ENCODE measurements around the gene SLC6A16.
"Not testable (repeated sequence)": the region's sequence is repeated elsewhere in the genome, so short reads cannot be mapped to it uniquely, and the experiment has no call there.

Gene SLC6A16

DNA sequence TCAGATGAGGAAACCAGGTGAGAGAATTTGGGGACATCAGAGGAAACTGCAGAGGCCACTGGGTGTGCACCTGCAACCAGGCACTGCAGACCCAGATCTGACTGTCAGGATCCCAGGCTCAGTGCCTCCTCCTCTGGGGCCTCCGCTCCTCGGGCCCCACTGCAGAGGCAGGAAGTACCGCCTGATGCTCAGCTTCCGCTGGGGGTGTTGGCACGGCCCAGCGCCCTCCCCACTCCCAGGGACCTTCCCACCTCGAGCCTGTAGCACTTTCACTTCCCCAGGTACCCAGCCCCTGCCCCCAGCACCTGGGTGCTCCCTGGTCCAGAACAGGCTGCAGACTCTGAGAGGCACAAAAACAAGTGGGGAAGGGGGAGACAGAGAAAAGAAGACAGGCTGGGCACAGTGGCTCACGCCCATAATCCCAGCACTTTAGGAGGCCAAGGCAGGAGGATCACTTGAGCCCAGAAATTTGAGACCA lies 8.9 kb upstream of the SLC6A16 start:
- H3K36me3 ChIP-seq (ENCODE audit: control insufficient read depth, insufficient read depth, low read length): no peaks in the 10 kb centered on the region
- H3K27me3 ChIP-seq (ENCODE audit: control insufficient read depth, insufficient read depth, low read length): no peaks in the 10 kb centered on the region
- H3K4me1 ChIP-seq (ENCODE audit: control insufficient read depth, insufficient read depth, low read length): peaks cover under 1% of the 10 kb centered on the region
- no peak overlapping the region for H3K4me3 ChIP-seq (ENCODE audit: low read length)
- H3K9ac ChIP-seq (ENCODE audit: low read length): no peak overlapping the region
- H3K9me3 ChIP-seq (ENCODE audit: control insufficient read depth, low read length): no peaks in the 10 kb centered on the region

DNA sequence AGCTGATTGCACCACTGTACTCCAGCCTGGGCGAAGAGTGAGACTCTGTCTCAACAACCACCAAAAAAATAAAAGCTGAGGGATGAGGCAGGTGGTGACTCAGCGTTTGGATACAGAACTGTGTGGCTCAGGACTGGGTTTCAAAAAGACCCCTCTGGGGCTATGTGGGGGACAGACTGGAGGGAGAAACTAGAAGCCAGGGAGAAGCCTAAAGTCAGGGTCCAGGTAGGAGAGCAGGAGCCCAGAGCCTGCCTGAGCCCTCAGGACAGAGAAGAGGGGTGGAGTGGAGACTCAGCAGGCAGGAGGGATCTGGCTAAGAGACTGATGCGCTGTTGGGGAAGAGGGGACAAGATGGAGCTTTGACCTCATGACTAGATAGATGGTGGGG lies 8.4 kb upstream of the SLC6A16 start:
- Histone ChIP-seq H3K36me3 (ENCODE audit: control insufficient read depth, insufficient read depth, low read length) (no peaks in the 10 kb centered on the region), H3K4me1 (ENCODE audit: control insufficient read depth, insufficient read depth, low read length) (no peaks in the 10 kb centered on the region), H3K9ac (ENCODE audit: low read length) (no peak overlapping the region), H3K27me3 (ENCODE audit: control insufficient read depth, insufficient read depth, low read length) (no peaks in the 10 kb centered on the region), H3K9me3 (ENCODE audit: control insufficient read depth, low read length) (no peaks in the 10 kb centered on the region), H3K4me3 (ENCODE audit: low read length) (no peak overlapping the region)

GRCh38 chr19:49332691-49333417 lies 7.9 kb upstream of the SLC6A16 start:
- not testable (repeated sequence) for H3K36me3 ChIP-seq (ENCODE audit: control insufficient read depth, insufficient read depth, low read length); H3K4me3 ChIP-seq (ENCODE audit: low read length); H3K9ac ChIP-seq (ENCODE audit: low read length); H3K4me1 ChIP-seq (ENCODE audit: control insufficient read depth, insufficient read depth, low read length); H3K27me3 ChIP-seq (ENCODE audit: control insufficient read depth, insufficient read depth, low read length); H3K9me3 ChIP-seq (ENCODE audit: control insufficient read depth, low read length)

GRCh38 chr19:49331616-49332055 lies 6.6 kb upstream of the SLC6A16 start:
- no peaks in the 10 kb centered on the region for H3K9me3 ChIP-seq (ENCODE audit: control insufficient read depth, low read length)
- H3K27me3 ChIP-seq (ENCODE audit: control insufficient read depth, insufficient read depth, low read length): no peaks in the 10 kb centered on the region
- H3K9ac ChIP-seq (ENCODE audit: low read length): no peak overlapping the region
- no peaks in the 10 kb centered on the region for H3K36me3 ChIP-seq (ENCODE audit: control insufficient read depth, insufficient read depth, low read length)
- H3K4me1 ChIP-seq (ENCODE audit: control insufficient read depth, insufficient read depth, low read length): no peaks in the 10 kb centered on the region
- H3K4me3 ChIP-seq (ENCODE audit: low read length): no peak overlapping the region

DNA sequence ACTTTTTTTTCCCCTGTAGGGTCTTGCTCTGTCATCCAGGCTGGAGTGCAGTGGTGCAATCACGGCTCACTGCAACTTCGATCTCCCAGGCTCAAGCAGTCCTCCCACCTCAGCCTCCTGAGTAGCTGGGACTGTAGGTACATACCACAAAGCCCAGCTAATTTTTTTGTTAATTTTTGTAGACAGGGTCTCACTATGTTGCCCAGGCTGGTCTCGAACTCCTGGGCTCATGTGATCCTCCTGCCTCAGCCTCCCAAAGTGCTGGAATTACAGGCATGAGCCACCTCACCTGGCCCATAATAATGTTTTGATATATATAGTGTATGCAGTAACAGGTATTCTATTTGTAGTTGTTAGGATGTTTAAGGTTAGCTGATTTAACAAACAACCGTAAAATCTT lies 6.2 kb upstream of the SLC6A16 start:
- not testable (repeated sequence) for H3K36me3 ChIP-seq (ENCODE audit: control insufficient read depth, insufficient read depth, low read length); H3K9ac ChIP-seq (ENCODE audit: low read length); H3K4me1 ChIP-seq (ENCODE audit: control insufficient read depth, insufficient read depth, low read length); H3K9me3 ChIP-seq (ENCODE audit: control insufficient read depth, low read length); H3K4me3 ChIP-seq (ENCODE audit: low read length); H3K27me3 ChIP-seq (ENCODE audit: control insufficient read depth, insufficient read depth, low read length)

DNA sequence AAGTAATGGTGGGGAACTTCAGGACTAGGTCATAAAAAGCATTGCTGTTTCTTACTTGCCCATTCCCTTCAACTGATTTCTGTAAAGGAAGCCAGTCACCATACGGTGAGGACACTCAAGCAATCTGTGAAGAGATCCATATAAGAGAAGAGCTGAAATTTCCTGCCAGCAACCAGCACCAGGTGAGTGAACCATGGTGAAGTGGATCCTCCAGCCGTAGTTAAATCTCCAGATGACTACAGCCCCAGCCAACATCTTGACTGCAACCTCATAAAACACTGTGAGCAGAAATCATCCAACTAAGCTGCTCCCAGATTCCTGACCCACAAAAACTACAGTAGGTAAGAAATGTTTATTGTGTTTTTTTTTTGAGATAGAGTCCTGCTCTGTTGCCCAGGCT lies 3.8 kb upstream of the SLC6A16 start:
- Histone ChIP-seq H3K9me3 (ENCODE audit: control insufficient read depth, low read length) (no peaks in the 10 kb centered on the region), H3K36me3 (ENCODE audit: control insufficient read depth, insufficient read depth, low read length) (no peaks in the 10 kb centered on the region), H3K9ac (ENCODE audit: low read length) (no peak overlapping the region), H3K4me1 (ENCODE audit: control insufficient read depth, insufficient read depth, low read length) (no peaks in the 10 kb centered on the region), H3K27me3 (ENCODE audit: control insufficient read depth, insufficient read depth, low read length) (no peaks in the 10 kb centered on the region), H3K4me3 (ENCODE audit: low read length) (no peak overlapping the region)

DNA sequence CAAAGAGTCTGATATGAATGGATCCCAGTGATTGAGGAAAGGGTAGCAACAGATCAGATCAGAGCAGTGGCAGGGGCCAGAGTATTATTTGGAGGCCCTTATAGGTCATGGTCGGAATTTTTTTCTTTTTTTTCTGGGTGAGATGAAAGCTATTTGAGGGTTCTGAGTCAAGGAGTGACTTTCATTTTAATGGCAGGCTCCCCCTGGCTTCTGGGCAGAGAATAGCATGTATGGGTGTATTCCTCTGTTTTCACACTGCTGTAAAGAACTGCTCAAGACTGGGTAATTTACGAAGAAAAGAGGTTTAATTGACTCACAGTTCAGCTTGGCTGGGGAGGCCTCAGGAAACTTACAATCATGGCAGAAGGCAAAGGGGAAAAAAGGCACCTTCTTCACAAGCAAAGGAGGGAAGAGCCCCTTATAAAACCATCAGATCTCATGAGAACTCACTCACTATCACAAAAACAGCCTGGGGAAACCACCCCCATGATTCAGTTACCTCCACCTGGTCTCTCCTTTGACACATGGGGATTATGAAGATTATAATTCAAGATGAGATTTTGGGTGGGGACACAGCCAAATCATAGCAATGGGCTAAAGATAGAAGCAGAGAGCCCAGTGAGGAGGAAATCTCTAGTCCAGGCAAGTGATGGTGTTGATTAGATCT lies 3.0 kb upstream of the SLC6A16 start:
- no peaks in the 10 kb centered on the region for H3K9me3 ChIP-seq (ENCODE audit: control insufficient read depth, low read length)
- H3K27me3 ChIP-seq (ENCODE audit: control insufficient read depth, insufficient read depth, low read length): no peaks in the 10 kb centered on the region
- no peak overlapping the region for H3K9ac ChIP-seq (ENCODE audit: low read length)
- H3K4me1 ChIP-seq (ENCODE audit: control insufficient read depth, insufficient read depth, low read length): no peaks in the 10 kb centered on the region
- H3K4me3 ChIP-seq (ENCODE audit: low read length): no peak overlapping the region
- H3K36me3 ChIP-seq (ENCODE audit: control insufficient read depth, insufficient read depth, low read length): no peaks in the 10 kb centered on the region

GRCh38 chr19:49326165-49326704 lies 1.2 kb upstream of the SLC6A16 start:
- Histone ChIP-seq H3K9ac (ENCODE audit: low read length) (no peak overlapping the region), H3K27me3 (ENCODE audit: control insufficient read depth, insufficient read depth, low read length) (no peaks in the 10 kb centered on the region), H3K9me3 (ENCODE audit: control insufficient read depth, low read length) (no peaks in the 10 kb centered on the region), H3K4me1 (ENCODE audit: control insufficient read depth, insufficient read depth, low read length) (no peaks in the 10 kb centered on the region), H3K4me3 (ENCODE audit: low read length) (no peak overlapping the region), H3K36me3 (ENCODE audit: control insufficient read depth, insufficient read depth, low read length) (no peaks in the 10 kb centered on the region)

GRCh38 chr19:49325756-49326155 lies 765 bp upstream of the SLC6A16 start:
- not testable (repeated sequence) for H3K4me1 ChIP-seq (ENCODE audit: control insufficient read depth, insufficient read depth, low read length); H3K27me3 ChIP-seq (ENCODE audit: control insufficient read depth, insufficient read depth, low read length); H3K9me3 ChIP-seq (ENCODE audit: control insufficient read depth, low read length); H3K4me3 ChIP-seq (ENCODE audit: low read length); H3K36me3 ChIP-seq (ENCODE audit: control insufficient read depth, insufficient read depth, low read length); H3K9ac ChIP-seq (ENCODE audit: low read length)

GRCh38 chr19:49318296-49318695 lies 6.7 kb downstream of the SLC6A16 start:
- no peak overlapping the region for H3K4me3 ChIP-seq (ENCODE audit: low read length)
- H3K27me3 ChIP-seq (ENCODE audit: control insufficient read depth, insufficient read depth, low read length): no peaks in the 10 kb centered on the region
- no peaks in the 10 kb centered on the region for H3K4me1 ChIP-seq (ENCODE audit: control insufficient read depth, insufficient read depth, low read length)
- H3K36me3 ChIP-seq (ENCODE audit: control insufficient read depth, insufficient read depth, low read length): no peaks in the 10 kb centered on the region
- H3K9ac ChIP-seq (ENCODE audit: low read length): no peak overlapping the region
- no peaks in the 10 kb centered on the region for H3K9me3 ChIP-seq (ENCODE audit: control insufficient read depth, low read length)

DNA sequence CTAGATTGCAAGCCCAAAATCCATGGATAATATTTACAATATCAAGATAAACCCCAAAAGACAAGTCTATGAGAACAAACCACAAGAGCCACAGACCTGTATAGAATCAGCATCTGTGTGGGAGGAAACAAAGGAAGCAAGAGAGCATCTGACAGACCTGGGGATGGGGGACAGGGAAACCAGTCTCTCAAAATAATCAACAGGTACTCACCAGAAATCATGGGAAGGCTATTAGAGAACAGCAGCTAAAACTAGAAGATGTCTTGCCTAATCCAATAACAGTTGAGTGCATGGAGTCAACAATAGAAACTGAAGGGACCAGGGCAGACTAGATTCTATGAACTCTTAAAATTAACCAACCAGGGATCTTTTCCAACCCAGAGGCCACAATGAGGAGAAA lies 8.7 kb downstream of the SLC6A16 start:
- no peak overlapping the region for H3K4me3 ChIP-seq (ENCODE audit: low read length)

DNA sequence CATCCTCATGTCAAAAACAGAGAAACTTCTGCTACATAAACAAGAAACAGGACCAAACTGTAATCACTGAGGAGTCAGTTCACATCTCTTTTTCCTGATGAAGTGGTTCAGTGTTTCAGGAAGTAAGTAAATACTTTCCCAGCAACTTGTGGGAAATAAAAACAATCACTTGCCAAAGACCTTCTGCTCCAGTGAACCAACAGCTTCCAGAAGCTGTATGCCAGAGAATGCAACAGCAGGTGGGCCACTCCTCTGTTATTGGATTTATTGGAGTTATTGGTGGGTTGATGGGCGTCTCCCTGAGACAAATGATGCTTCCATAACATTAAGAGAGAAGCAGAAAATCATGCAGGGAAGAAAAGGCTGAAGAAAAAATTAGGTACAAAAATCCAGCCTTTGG lies 9.9 kb downstream of the SLC6A16 start:
- no peak overlapping the region for H3K9ac ChIP-seq (ENCODE audit: low read length)
- H3K4me1 ChIP-seq (ENCODE audit: control insufficient read depth, insufficient read depth, low read length): no peaks in the 10 kb centered on the region
- H3K27me3 ChIP-seq (ENCODE audit: control insufficient read depth, insufficient read depth, low read length): no peaks in the 10 kb centered on the region
- H3K4me3 ChIP-seq (ENCODE audit: low read length): no peak overlapping the region
- H3K36me3 ChIP-seq (ENCODE audit: control insufficient read depth, insufficient read depth, low read length): no peaks in the 10 kb centered on the region
- no peaks in the 10 kb centered on the region for H3K9me3 ChIP-seq (ENCODE audit: control insufficient read depth, low read length)

More for the DNA sequence above, 8.7 kb downstream of the SLC6A16 start:
- Histone ChIP-seq H3K4me1 (ENCODE audit: control insufficient read depth, insufficient read depth, low read length) (no peaks in the 10 kb centered on the region), H3K36me3 (ENCODE audit: control insufficient read depth, insufficient read depth, low read length) (no peaks in the 10 kb centered on the region), H3K9me3 (ENCODE audit: control insufficient read depth, low read length) (no peaks in the 10 kb centered on the region), H3K9ac (ENCODE audit: low read length) (no peak overlapping the region), H3K27me3 (ENCODE audit: control insufficient read depth, insufficient read depth, low read length) (no peaks in the 10 kb centered on the region)

Measured in mucosa of stomach (tissue), 1 donor.